Activated B cell treated with CpG ODN at 0.5 μM for 24 hours (primary cell): ENCODE measurements around the gene CEMIP. TPM values are rescaled to one million over a fixed set of nuclear protein-coding genes. Genes with fewer than 3 reads are reported as not detected.
A peak's percentile ranks its signal among the peaks of the same experiment; 100 is the strongest.

ENCODE experiments used
- ATAC-seq: fragments of 200-7000 bp; cut with Tn5 transposase; one replicate; pipeline ENCODE4 v1.10.0; 2021; ENCODE audit warnings: low read depth, mild to moderate bottlenecking, moderate library complexity
- CTCF ChIA-PET: fragments of 350-600 bp; sonication (Branson Sonifier 250); formaldehyde crosslinking; loops from one replicate; lab custom pipeline; 2021; ENCODE audit warnings: antibody characterized with exemption; lab: Charles Lee
- POLR2A ChIA-PET: fragments of 350-600 bp; sonication (Branson Sonifier 250); formaldehyde crosslinking; loops from one replicate; lab custom pipeline; 2021; ENCODE audit warnings: antibody characterized with exemption; lab: Charles Lee
- DNase-seq: peaks from one replicate; pipeline ENCODE4 v3.0.0; 2022
- H3K27ac Mint-ChIP-seq: one replicate; pipeline ENCODE4 v1.8.0; 2020; ENCODE audit warnings: mixed read lengths
- H3K27me3 Mint-ChIP-seq: one replicate; pipeline ENCODE4 v1.8.0; 2021; ENCODE audit warnings: mixed read lengths
- H3K36me3 Mint-ChIP-seq: one replicate; pipeline ENCODE4 v1.8.0; 2021; ENCODE audit warnings: low read depth, mixed read lengths
- H3K4me1 Mint-ChIP-seq: one replicate; pipeline ENCODE4 v1.8.0; 2021; ENCODE audit warnings: mixed read lengths
- H3K4me3 Mint-ChIP-seq: one replicate; pipeline ENCODE4 v1.8.0; 2020; ENCODE audit warnings: mild to moderate bottlenecking, mixed read lengths
- H3K9me3 Mint-ChIP-seq: one replicate; pipeline ENCODE4 v1.8.0; 2020; ENCODE audit warnings: mixed read lengths
- CTCF ChIP-seq: fragments of 200-600 bp; IDR thresholded peaks from one replicate; pipeline ENCODE4 v1.8.0; 2022; ENCODE audit warnings: antibody characterized with exemption, mild to moderate bottlenecking
- intact Hi-C: fragments of 100-400 bp; cut with micrococcal nuclease; formaldehyde crosslinking; loops from one replicate; pipeline ENCODE4 v1.15.1; 2024
- total RNA-seq: library from RNA; stranded (reverse); gene quantifications from 2 replicates; pipeline ENCODE4 v1.2.3, GENCODE V29; 2022

CEMIP gene
- total RNA-seq, 1 donor from 2014 or later = not detected

DNA sequence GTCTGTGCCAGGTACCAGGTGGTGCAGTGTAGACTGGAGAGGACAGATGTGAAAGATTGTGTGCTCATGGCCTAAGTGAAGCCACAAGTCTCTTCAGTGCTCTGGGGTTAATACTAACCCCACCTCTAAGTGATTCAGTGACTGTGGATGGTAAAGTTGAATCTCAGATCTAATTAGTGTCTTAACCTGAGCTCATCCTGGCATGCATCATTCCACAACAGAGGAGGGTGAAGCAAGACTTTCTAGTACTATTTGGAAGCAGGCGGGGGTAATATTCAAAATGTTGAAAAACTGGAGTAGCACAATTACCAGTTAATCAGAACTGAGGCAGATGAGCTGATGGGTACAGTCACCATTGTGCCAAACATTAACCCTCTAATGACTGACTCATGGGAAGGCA lies 213.3 kb downstream of the CEMIP start:
- Mint-ChIP-seq H3K4me1 (peaks cover 34% of the 10 kb centered on the region), H3K36me3 (peaks cover 6% of the 10 kb centered on the region), H3K4me3 (no peak overlapping the region), H3K27ac (no peak overlapping the region), H3K27me3 (no peaks in the 10 kb centered on the region), H3K9me3 (peaks cover 4% of the 10 kb centered on the region)
- ATAC-seq (no peak), DNase-seq (no peak)
- intact Hi-C loops = no loop called here
- ChIA-PET POLR2A (no interaction called here), CTCF (interaction anchor here (1.3 kb wide), 1 partner anchor 274 kb away, joined by 3 read pairs; no protein-coding TSS in a partner anchor)
- TF ChIP-seq CTCF = no peak

DNA sequence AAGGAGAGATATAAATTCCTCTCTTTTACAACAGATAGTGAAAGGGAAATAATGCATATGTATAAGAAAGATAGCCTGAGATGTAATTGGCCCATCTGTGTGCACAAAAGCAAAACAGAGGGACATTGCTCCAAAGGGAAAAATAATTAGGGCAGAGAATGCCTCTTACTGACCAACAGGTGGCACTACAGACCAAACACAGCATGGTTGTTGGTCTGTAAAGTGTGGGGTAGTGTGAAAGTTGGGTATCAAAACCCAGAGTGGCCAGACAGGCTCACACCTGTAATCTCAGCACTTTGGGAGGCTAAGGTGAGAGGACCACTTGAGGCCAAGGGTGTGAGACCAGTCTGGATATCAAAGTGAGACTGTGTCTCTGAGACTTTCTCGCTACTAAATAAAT lies 217.1 kb downstream of the CEMIP start:
- no peak overlapping the region for H3K27ac Mint-ChIP-seq
- intact Hi-C loops = loop anchor here (1.0 kb wide), 1 partner anchor 270 kb away; no protein-coding TSS in a partner anchor
- DNase-seq (no peak), ATAC-seq (no peak)
- ChIA-PET CTCF (interaction anchor here (2.5 kb wide), 1 partner anchor 270 kb away, joined by 14 read pairs; no protein-coding TSS in a partner anchor), POLR2A (no interaction called here)
- H3K4me1 Mint-ChIP-seq = peaks cover 25% of the 10 kb centered on the region
- no peaks in the 10 kb centered on the region for H3K27me3 Mint-ChIP-seq
- peaks cover 4% of the 10 kb centered on the region for H3K36me3 Mint-ChIP-seq
- TF ChIP-seq CTCF = no peak
- no peak overlapping the region for H3K4me3 Mint-ChIP-seq
- peaks cover 4% of the 10 kb centered on the region for H3K9me3 Mint-ChIP-seq

GRCh38 chr15:80997692-80998091 lies 218.5 kb downstream of the CEMIP start:
- Mint-ChIP-seq H3K27me3 (no peaks in the 10 kb centered on the region), H3K27ac (no peak overlapping the region), H3K4me3 (no peak overlapping the region), H3K4me1 (peaks cover 20% of the 10 kb centered on the region), H3K9me3 (peaks cover 4% of the 10 kb centered on the region), H3K36me3 (peaks cover 4% of the 10 kb centered on the region)
- ATAC-seq (no peak), DNase-seq (no peak)
- CTCF ChIA-PET = interaction anchor here (2.5 kb wide), 1 partner anchor 268 kb away, joined by 14 read pairs; no protein-coding TSS in a partner anchor
- POLR2A ChIA-PET = interaction anchor here (5.1 kb wide), 1 partner anchor 9 kb away, joined by 83 read pairs; the partner anchor contains the start of gene MESD
- intact Hi-C loops = no loop called here
- TF ChIP-seq CTCF = no peak

DNA sequence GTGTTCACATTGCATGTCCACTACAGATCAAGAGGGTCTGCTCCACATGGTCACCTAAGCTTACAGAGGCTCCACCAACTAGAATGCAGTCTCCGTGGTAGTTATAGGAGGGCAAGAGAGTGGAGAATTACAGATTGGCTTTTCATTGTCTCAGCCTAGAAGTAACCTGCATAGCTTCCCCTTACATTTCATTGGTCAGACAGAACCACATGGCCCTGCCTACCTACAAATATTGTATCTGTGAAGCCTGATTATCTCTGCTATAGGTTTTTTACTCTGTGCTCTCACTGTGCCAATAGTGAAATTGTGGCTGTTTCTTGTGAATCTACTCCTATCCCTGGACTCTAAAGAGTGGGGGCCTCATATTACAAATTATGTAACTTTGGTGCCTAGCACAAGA lies 219.1 kb downstream of the CEMIP start:
- DNase-seq (no peak), ATAC-seq (no peak)
- intact Hi-C loops = no loop called here
- H3K4me3 Mint-ChIP-seq = no peak overlapping the region
- peaks cover 7% of the 10 kb centered on the region for H3K36me3 Mint-ChIP-seq
- peak overlapping the region; percentile 65 for H3K27ac Mint-ChIP-seq
- TF ChIP-seq CTCF = no peak
- CTCF ChIA-PET = interaction anchor here (1.4 to 2.5 kb wide), 2 partner anchors 28 to 268 kb away, joined by 4 to 14 read pairs; no protein-coding TSS in a partner anchor
- POLR2A ChIA-PET = interaction anchor here (5.1 kb wide), 1 partner anchor 9 kb away, joined by 83 read pairs; the partner anchor contains the start of gene MESD
- no peaks in the 10 kb centered on the region for H3K27me3 Mint-ChIP-seq
- peaks cover 24% of the 10 kb centered on the region for H3K4me1 Mint-ChIP-seq
- peaks cover 4% of the 10 kb centered on the region for H3K9me3 Mint-ChIP-seq

DNA sequence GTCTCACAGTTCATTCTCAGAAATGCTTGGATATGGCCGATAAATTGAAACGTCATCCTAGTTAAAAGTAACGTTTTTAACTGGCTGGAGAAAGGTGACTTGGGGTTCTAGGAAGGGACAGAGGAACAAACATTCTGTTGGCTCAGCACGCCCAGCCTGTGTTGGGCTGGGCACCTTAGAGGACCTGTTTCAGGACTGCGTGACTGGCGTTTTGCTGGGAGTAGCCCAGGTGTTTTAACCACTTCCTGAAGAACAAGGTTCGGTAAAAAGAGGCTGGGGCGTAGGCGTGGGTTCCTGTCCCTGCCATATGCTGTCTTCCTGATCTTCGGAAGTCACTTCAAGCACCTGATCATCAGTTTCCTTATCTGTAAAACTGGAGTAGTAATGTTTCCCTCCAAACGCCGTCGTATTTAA lies 220.5 kb downstream of the CEMIP start:
- intact Hi-C loops = loop anchor here (1.0 to 5.0 kb wide), 7 partner anchors 10 to 942 kb away; partner anchors contain the start of genes MESD and ZFAND6
- no peak for ATAC-seq
- no peak for DNase-seq

More for the DNA sequence above, 220.5 kb downstream of the CEMIP start:
- ChIA-PET CTCF (no interaction called here), POLR2A (interaction anchor here (1.1 to 5.1 kb wide), 6 partner anchors 11 to 299 kb away, joined by 3 to 83 read pairs (median 16); partner anchors contain the start of gene MESD)
- H3K4me1 Mint-ChIP-seq = peaks cover 38% of the 10 kb centered on the region
- no peaks in the 10 kb centered on the region for H3K27me3 Mint-ChIP-seq
- peaks cover 4% of the 10 kb centered on the region for H3K9me3 Mint-ChIP-seq
- peak overlapping the region; percentile 96 for H3K27ac Mint-ChIP-seq
- no peak for TF ChIP-seq CTCF
- peak overlapping the region; percentile 94 for H3K4me3 Mint-ChIP-seq
- H3K36me3 Mint-ChIP-seq = peaks cover 21% of the 10 kb centered on the region
